Astrocyte (in vitro differentiated cells and primary cell): ENCODE results near the gene TMA16.

Experiments
- CTCF ChIP-seq: IDR thresholded peaks from 2 replicates; pipeline ENCODE4 v1.5.1; 2011; ENCODE audit warnings: low read depth, mild to moderate bottlenecking, inconsistent platforms, low read length, moderate library complexity; ENCODE audit not compliant: insufficient read depth
- EZH2 ChIP-seq: IDR thresholded peaks from 2 replicates; pipeline ENCODE4 v1.6.1; 2012; ENCODE audit warnings: mild to moderate bottlenecking, low read length, inconsistent platforms; ENCODE audit not compliant: insufficient read depth

- TF ChIP-seq CTCF: no peak
- TF ChIP-seq EZH2: no peak
Measured at GRCh38 chr4:163536091-163536490, 41.6 kb downstream of the TMA16 start.
